Keratinocyte (primary cell): ENCODE results near the gene AOAH.

Experiments used
- EZH2 ChIP-seq: IDR thresholded peaks from one replicate; pipeline ENCODE4 v1.6.1; 2012; ENCODE audit warnings: inconsistent platforms, mild to moderate bottlenecking, low read length, moderate library complexity
- TF ChIP-seq, protein P1 (sequence below), 3 experiments: IDR thresholded peaks in 1 of 3; conservative IDR thresholded peaks in 1 of 3; optimal IDR thresholded peaks in 1 of 3; 2 replicates in 2 of 3; 3 replicates in 1 of 3; pipeline versions ENCODE3 to v1.5.1; 2011; ENCODE audit warnings: low read length in 3 of 3, mild to moderate bottlenecking in 3 of 3, moderate library complexity in 2 of 3, control low read depth in 1 of 3, inconsistent platforms in 1 of 3; ENCODE audit not compliant: insufficient read depth in 2 of 3; ENCODE audit errors: extremely low read depth in 1 of 3

DNA sequence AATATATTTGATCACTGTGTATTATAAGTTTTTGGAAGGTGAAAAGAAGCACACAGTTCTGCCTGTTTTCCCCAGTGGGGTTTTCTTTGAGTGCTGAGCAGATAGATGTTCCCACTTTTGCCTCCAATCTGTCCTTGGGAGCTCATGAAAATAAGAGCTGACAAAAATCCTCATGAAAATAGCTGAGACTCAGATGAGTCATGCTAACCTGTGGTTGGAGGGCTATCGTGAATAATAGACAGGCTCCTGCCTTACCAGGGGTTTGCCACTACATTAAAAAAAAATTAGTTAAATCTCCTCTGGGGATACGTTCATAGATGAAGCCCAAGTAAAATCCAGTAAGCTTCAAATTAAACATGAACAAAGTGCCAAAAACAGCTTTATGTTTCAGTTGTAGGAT lies 10.9 kb upstream of the AOAH start:
- TF ChIP-seq, protein P1, sequence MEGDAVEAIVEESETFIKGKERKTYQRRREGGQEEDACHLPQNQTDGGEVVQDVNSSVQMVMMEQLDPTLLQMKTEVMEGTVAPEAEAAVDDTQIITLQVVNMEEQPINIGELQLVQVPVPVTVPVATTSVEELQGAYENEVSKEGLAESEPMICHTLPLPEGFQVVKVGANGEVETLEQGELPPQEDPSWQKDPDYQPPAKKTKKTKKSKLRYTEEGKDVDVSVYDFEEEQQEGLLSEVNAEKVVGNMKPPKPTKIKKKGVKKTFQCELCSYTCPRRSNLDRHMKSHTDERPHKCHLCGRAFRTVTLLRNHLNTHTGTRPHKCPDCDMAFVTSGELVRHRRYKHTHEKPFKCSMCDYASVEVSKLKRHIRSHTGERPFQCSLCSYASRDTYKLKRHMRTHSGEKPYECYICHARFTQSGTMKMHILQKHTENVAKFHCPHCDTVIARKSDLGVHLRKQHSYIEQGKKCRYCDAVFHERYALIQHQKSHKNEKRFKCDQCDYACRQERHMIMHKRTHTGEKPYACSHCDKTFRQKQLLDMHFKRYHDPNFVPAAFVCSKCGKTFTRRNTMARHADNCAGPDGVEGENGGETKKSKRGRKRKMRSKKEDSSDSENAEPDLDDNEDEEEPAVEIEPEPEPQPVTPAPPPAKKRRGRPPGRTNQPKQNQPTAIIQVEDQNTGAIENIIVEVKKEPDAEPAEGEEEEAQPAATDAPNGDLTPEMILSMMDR (optimal IDR thresholded peaks at IDR 0.05 in 1 of 3, IDR thresholded peaks at IDR 0.05 in 1 of 3, conservative IDR thresholded peaks at IDR 0.05 in 1 of 3; ENCODE audit: extremely low read depth in 1 of 3, insufficient read depth in 2 of 3, low read length in 3 of 3), result no peak
- TF ChIP-seq EZH2, result no peak
